ENCODE results near the gene PIM3. TPM values are rescaled to one million over a fixed set of nuclear protein-coding genes. Genes with fewer than 3 reads are reported as not detected.

Gene PIM3
- total and polyA plus RNA-seq, 10 of the 15 experiments (the other 5 are each of a cell fraction or from before 2014, with no cell fraction given), result 0.31 to 60.8 (median 12.4) TPM

DNA sequence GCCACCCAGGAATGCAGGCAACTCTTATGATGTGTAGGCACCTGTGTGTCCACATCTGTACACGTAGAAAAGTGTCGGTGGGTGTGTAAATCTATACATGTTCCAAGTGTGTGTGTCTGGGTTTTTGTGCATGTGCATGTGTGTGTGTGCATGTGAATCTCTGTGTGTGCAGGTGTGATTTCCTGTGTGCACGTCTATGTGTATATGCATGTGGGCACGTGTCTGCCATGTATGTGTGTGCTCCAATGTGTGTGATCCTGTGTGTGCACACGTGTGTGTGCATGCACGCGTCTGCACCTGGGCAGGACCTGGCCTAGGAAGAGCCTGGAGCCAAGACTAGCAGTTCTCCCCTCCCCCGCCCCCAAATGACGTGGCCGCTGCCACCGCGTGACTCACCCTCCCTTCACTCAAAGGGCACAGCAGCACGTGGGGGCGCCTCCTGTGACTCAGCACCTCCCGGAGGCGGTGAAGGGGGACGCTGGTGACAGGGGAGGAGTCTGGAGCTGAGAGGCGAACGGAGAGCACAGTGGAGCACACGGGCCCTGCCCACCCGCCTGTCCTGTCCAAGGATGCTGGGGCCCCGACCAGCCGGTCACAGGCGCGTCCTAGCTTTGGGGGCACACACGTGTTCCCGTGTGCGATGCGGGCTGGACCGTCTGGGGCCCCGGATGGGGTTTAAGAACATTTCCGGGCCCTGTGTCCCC, 10.1 kb downstream of the PIM3 start:
- POLR2A ChIA-PET, result interaction anchor here (0.6 to 1.8 kb wide), 6 partner anchors 9 to 43 kb away, joined by 3 to 14 read pairs (median 4); partner anchors contain the start of gene PIM3
- no peaks in the 10 kb centered on the region; a peak in 1 of 4 replicates for H3K36me3 ChIP-seq (ENCODE audit: control insufficient read depth in 2 of 2, insufficient read depth in 2 of 2, low read length in 1 of 2)
- CTCF ChIA-PET, result interaction anchor here (0.9 to 1.0 kb wide), 3 partner anchors 8 to 60 kb away, joined by 3 read pairs; no protein-coding TSS in a partner anchor
- intact Hi-C loops (cut with micrococcal nuclease; ENCODE audit: unreplicated experiment), result loop anchor here (2.0 kb wide), 1 partner anchor 40 kb away; no protein-coding TSS in a partner anchor
- FAIRE-seq, result peak; percentile 87
- no peaks in the 10 kb centered on the region for H3K27me3 ChIP-seq (replicated peaks in 1 of 2; ENCODE audit: control insufficient read depth in 2 of 2, insufficient read depth in 2 of 2, low read length in 1 of 2)
- SMC1A ChIA-PET (ENCODE audit: uncharacterized antibody, unreplicated experiment), result interaction anchor here (0.7 kb wide), 1 partner anchor 524 kb away, joined by 3 read pairs; no protein-coding TSS in a partner anchor
- peak overlapping the region; percentile 51; the same call in 1 of the 2 replicates for H2AFZ ChIP-seq (ENCODE audit: control insufficient read depth, low read depth, low read length)
- DNase-seq (ENCODE audit: low read depth, low spot score), result peak; percentile 85
- peaks cover 41% of the 10 kb centered on the region for H3K4me1 ChIP-seq (ENCODE audit: control insufficient read depth, insufficient read depth, low read length)
- H4K20me1 ChIP-seq (ENCODE audit: control insufficient read depth, insufficient read depth), result no peaks in the 10 kb centered on the region
- peak overlapping the region; percentile 76 for H3K4me3 ChIP-seq
- RAD21 ChIA-PET (ENCODE audit: unreplicated experiment), result interaction anchor here (0.6 to 1.2 kb wide), 3 partner anchors 9 to 60 kb away, joined by 3 to 6 read pairs (median 4); no protein-coding TSS in a partner anchor
- peak overlapping the region; percentile 96 for H3K4me2 ChIP-seq (ENCODE audit: control insufficient read depth, insufficient read depth)
- no TSS peak for BruUV-seq (replicated peaks)
- peak overlapping the region; percentile 86 for H3K9ac ChIP-seq (ENCODE audit: control insufficient read depth, insufficient read depth, low read length)
- H3K27ac ChIP-seq (ENCODE audit: control insufficient read depth, insufficient read depth), result peak overlapping the region; percentile 89
- WGBS (ENCODE audit: insufficient coverage, insufficient replicate concordance, low lambda C conversion rate, missing lambda C conversion rate), result 2% methylated on average over 32 of the region's 32 CpGs
- ATAC-seq, result peak; percentile 84
- peaks cover 10% of the 10 kb centered on the region for H3K79me2 ChIP-seq (ENCODE audit: control insufficient read depth, insufficient read depth, low read length)
- in situ Hi-C loops (cut with MboI), result no loop called here
- no peaks in the 10 kb centered on the region for H3K9me3 ChIP-seq (replicated peaks; ENCODE audit: control insufficient read depth, insufficient read depth, low read length)
- peak; percentile 99 for TF ChIP-seq BHLHE40 (IDR thresholded peaks at IDR 0.05; ENCODE audit: borderline replicate concordance in 1 of 2, low read depth in 2 of 2, low read length in 1 of 2)
- peak; percentile 54; the same call in 1 of the 2 replicates for TF ChIP-seq IKZF1 (conservative IDR thresholded peaks at IDR 0.05)
- TF ChIP-seq DPF2 (IDR thresholded peaks at IDR 0.05), result 0 out of 2 replicates have a peak, but pooled peaks have one; percentile 75
- TF ChIP-seq POLR2AphosphoS5 (IDR thresholded peaks at IDR 0.05; ENCODE audit: low read length), result peak; percentile 69; the same call in 1 of the 2 replicates
- no peak for TF ChIP-seq KAT2A (conservative IDR thresholded peaks at IDR 0.05; ENCODE audit: control insufficient read depth, low read depth, low read length)
- peak; percentile 95 for TF ChIP-seq CHD2 (IDR thresholded peaks at IDR 0.05; ENCODE audit: borderline replicate concordance, low read depth, low read length)
- TF ChIP-seq FOXM1 (IDR thresholded peaks at IDR 0.05; ENCODE audit: low read depth, low read length), result no peak
- TF ChIP-seq SRF (IDR thresholded peaks at IDR 0.05; ENCODE audit: low read depth in 2 of 2, low read length in 2 of 2), result no peak
- TF ChIP-seq BACH1 (IDR thresholded peaks at IDR 0.05; ENCODE audit: borderline replicate concordance), result peak; percentile 99
- TF ChIP-seq NKRF (conservative IDR thresholded peaks at IDR 0.05), result peak; percentile 73
- peak; percentile 42 for TF ChIP-seq SMARCA5 (IDR thresholded peaks at IDR 0.05)
- TF ChIP-seq, protein P1, sequence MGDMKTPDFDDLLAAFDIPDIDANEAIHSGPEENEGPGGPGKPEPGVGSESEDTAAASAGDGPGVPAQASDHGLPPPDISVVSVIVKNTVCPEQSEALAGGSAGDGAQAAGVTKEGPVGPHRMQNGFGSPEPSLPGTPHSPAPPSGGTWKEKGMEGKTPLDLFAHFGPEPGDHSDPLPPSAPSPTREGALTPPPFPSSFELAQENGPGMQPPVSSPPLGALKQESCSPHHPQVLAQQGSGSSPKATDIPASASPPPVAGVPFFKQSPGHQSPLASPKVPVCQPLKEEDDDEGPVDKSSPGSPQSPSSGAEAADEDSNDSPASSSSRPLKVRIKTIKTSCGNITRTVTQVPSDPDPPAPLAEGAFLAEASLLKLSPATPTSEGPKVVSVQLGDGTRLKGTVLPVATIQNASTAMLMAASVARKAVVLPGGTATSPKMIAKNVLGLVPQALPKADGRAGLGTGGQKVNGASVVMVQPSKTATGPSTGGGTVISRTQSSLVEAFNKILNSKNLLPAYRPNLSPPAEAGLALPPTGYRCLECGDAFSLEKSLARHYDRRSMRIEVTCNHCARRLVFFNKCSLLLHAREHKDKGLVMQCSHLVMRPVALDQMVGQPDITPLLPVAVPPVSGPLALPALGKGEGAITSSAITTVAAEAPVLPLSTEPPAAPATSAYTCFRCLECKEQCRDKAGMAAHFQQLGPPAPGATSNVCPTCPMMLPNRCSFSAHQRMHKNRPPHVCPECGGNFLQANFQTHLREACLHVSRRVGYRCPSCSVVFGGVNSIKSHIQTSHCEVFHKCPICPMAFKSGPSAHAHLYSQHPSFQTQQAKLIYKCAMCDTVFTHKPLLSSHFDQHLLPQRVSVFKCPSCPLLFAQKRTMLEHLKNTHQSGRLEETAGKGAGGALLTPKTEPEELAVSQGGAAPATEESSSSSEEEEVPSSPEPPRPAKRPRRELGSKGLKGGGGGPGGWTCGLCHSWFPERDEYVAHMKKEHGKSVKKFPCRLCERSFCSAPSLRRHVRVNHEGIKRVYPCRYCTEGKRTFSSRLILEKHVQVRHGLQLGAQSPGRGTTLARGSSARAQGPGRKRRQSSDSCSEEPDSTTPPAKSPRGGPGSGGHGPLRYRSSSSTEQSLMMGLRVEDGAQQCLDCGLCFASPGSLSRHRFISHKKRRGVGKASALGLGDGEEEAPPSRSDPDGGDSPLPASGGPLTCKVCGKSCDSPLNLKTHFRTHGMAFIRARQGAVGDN (IDR thresholded peaks at IDR 0.05), result peak; percentile 89; the same call in 1 of the 2 replicates
- TF ChIP-seq, protein P2, sequence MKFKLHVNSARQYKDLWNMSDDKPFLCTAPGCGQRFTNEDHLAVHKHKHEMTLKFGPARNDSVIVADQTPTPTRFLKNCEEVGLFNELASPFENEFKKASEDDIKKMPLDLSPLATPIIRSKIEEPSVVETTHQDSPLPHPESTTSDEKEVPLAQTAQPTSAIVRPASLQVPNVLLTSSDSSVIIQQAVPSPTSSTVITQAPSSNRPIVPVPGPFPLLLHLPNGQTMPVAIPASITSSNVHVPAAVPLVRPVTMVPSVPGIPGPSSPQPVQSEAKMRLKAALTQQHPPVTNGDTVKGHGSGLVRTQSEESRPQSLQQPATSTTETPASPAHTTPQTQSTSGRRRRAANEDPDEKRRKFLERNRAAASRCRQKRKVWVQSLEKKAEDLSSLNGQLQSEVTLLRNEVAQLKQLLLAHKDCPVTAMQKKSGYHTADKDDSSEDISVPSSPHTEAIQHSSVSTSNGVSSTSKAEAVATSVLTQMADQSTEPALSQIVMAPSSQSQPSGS (IDR thresholded peaks at IDR 0.05; ENCODE audit: low read length), result no peak
- TF ChIP-seq USF1 (IDR thresholded peaks at IDR 0.05; ENCODE audit: borderline replicate concordance, extremely low read length, insufficient read depth, low read depth, low read length), result peak; percentile 95
